NCI-H2029 (cell line): ENCODE measurements around the gene DHX36.

Experiments used
- DNase-seq: peaks from one replicate; lab custom pipeline; 2025; lab: John Stamatoyannopoulos, UW

Gene DHX36

DNA sequence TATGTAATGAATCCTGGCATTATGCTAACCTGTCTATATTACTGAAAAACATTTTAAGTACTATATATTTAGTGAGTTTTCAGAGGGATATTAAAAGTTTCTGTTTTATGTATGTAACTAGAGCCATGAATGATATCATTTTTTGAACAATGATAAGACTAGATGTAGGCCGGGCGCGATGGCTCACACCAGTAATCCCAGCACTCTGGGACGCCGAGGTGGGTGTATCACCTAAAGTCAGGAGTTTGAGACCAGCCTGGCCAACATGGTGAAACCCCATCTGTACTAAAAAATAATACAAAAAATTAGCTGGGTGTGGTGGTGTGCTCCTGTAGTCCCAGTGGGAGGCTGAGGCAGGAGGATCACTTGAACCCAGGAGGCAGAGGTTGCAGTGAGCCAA, 34.1 kb downstream of the DHX36 start:
- no peak for DNase-seq

DNA sequence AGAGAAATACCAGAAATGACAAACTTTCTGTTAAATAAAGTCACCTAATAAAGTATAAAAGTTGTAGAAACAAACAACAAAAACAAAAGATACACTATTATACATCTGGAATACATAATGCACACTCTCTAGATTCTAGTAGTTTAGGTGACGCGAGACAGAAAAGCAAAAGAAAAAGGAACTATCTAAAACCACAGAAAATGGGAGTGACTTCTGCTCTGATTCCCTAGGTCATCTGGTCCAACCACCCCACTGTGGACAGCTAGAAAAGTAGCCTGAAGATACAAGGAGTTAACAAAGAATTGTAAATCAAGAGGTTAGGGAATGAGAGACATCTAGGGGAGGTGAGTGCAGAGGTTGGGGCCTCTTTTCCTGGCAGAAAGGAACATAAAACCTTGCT, 39.1 kb downstream of the DHX36 start:
- DNase-seq, result no peak

DNA sequence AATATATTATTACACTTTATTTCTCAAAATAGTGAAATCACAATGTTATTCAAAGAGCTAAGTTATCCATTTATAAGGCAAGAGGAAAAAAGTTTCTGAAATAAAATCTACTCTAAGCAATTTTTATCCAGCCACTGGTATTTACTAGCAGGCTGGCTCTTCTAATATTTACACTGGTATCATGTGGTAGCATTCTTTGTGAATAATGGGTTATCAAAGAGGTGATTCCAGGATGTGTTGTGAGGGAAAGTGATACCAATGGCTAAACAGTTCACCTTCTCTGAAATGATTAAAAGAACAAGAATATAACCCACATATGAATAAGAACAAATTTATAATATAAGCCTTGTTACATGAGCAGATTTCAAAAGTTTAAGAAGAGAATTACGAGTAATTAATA, 44.1 kb downstream of the DHX36 start:
- peak; percentile 4 for DNase-seq

DNA sequence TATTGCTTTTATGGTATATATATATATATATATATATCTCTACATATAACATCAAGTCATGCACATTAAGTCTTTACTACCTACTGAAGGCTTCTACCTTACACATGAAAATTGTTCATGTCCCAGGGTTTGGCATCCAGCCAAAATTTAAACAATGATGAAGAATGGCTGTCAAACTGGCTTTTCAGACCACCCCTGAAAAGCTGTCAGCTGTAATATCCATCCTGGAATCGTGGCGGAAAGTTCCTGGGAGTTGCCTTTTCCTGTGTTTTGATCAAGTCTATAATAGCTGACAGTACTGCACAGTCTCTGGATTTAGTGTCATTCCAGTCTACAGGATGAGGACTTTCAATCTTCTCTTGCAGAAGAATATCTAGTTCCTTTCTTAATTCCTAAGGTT, 48.3 kb downstream of the DHX36 start:
- DNase-seq, result no peak

DNA sequence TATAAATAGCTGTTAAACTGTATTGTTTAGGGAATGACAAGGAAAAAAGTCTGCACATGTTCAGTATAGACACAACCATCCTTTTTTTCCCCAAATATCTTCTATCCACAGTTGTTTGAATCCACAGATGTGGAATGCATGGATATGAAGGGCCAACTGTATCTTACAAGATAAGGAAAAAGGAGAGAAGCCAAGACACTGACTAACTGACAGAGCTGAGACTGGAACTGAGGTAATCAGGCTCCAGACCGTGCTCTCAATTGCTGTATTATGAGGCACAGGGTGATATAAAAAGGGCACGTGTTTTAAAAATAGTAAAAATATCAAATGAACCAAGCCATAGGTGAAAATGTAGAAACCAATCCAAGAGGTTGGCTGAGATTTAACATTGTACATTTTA, 49.0 kb downstream of the DHX36 start:
- DNase-seq, result no peak

DNA sequence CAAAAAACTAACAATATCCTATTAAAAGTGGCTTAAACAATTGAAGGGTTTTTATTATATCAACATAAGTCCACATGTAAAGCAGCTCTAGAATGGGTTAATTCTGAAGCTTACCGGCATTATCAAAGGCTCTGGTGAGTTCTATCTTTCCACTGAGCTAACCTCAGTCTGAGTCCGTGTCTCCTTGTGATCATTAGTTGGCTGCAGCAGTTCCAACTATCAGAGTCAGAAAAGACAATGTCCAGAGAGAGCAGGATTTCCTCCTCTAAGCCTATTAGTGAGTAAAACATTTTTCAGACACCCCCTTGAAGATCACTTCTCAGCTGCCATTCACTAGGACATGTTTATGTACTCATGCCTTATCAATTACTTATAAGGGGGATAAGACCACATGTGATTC, 49.9 kb downstream of the DHX36 start:
- DNase-seq, result no peak

DNA sequence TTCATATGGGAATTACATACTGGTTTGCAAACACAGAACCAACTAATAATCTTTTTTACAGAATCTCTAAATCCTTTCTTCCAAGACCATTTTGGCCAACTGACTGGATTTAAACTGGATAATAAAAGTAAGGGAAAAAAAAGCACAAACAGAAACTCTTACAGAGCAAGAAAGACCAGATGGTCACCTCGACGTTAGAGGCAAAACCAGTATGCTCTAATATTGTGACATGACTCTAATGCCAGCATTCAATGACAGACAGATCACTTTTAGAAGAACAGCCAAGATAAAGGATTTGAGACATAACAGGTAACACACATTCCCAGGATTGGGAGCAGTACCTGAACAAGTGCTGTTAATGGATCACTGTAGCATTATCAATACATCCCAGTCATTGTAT, 50.9 kb downstream of the DHX36 start:
- no peak for DNase-seq

DNA sequence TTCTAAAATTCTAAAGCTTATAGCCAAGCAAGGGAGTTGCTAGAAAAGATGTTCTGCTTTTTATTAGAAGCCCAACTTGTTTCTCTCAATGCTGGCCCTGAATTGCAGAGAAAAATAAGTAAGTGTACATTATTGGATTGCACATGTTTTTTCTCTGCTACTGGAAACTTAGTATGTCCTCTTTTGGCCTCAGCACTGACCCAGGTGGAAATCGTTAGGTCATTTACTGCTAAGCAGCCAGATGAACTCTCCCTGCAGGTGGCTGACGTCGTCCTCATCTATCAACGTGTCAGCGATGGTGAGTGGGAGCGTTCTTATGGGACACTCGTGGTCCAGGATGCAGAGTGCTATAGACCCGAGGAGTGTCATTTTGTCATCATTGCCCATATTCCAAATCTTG, 69.8 kb downstream of the DHX36 start:
- no peak for DNase-seq

DNA sequence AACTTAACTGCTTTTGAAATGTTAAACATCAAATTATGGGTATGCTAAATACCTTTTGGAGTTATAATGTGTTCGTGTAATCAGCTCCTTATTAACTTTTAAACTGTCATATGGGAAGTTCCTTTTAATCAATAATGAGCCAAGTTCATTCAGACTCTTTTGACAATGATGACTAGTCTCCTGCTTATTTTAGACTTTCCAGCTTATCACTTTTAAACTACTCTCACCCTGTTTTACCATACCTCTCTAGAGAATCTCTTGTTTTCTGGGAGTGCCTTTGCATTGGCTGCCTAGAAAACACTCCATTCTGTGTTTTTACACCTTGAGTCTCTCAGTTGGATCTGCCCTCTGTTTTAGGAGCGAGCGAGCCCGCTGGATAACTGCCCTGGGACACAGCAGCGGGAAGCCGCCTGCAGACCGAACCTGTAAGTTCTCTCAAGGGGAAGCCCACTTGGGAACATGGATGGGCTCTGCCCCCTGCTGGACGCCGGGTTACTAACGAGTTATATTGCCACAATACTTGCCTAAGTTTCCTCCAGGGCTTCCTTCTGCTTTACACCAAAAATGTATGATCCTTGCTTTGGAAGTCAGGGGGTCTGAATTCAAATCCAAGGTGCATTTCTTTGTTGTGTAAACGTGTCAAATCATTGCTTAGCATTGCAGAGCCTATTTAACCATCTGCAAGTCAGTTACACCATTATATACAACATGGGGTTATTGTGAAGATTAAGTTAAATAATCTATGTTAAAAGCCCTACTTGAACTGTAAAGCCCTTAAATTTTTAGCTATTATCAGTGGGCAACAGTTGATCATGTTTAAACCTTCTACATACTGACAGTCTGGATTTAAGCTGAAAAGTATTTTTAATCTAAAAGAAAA, 71.3 kb downstream of the DHX36 start:
- DNase-seq, result peak; percentile 5

DNA sequence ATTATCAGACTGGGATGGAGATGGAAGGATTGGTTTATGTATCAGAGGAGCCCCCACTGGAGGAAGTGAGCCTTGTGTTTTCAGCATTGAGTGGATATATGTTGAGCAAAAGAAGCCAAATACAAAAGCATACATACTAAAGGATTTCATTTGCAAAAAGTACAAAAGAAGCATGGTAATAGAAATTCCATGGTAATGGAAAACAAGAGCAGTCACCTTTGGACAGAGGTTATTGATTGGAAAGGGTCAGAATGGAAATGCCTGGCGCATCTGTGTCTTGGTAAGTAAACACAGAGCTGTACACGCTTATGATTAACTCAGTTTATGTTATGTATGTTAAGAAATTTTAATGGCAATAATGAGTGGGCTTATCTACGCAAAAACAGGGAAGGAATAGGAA, 72.7 kb downstream of the DHX36 start:
- DNase-seq, result no peak

DNA sequence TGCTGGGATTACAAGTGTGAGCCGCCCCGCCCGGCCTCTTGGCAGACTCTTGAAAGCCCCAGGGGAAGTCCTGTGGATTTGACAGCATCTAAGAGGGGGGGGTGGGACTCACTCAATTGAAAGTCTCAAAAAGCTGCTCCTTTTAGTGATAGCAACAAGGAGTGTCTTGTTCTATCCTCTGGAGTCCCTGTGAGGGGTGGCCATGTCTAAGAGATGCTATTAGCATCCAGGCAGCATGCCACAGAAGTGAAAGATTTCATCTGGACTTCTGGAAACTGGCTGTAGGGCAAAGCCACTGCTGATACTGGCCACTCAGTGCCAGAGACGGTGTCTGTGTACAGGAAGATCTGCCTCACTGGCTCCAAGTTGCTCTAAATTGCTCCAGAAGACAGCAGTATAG, 74.0 kb downstream of the DHX36 start:
- no peak for DNase-seq

DNA sequence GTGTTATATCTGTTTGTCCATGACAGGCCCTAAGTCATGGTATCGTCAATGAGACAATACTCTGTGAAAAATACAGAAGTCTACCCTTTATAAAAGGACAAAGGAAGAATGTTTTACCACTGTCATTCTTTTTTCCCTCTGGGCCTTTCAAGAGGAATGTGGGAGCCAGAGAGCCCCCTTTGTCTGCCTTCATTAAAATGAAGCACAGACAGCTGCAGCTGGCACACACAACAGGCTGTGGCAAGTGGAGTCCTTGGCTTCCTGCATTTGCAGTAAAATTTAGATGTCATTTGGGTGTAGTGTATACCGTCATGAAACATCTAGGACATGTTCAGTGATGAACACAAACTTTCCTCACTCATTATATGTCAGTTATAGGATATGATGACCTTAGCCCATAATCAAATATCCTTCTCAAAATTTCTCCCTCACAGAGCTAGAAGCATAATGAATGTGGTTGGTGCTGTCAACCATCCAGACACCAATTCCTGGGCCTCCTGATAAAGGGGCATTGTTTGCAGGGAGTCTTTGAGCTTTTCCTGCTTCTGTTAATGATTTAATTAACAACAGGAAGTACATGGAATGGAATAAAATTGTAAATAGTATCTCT, 76.4 kb downstream of the DHX36 start:
- no peak for DNase-seq

DNA sequence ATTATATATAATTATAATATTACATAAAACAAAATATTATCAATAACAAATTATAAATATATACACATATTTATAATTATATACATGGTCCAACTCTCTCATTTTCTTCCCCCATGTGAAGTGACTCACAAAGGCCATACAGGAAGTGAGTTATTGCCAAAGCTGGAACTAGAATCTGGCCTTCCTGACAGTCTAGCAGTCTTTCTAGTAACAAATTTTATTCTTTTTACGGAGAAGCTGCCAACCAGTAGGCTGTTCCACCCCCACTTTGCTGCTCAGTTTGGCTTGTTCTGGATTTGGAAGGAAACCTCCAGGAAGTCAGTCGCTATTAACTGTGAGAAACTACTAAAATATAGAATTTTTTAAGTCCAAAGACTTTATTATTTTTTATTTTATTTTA, 79.6 kb downstream of the DHX36 start:
- DNase-seq, result no peak

DNA sequence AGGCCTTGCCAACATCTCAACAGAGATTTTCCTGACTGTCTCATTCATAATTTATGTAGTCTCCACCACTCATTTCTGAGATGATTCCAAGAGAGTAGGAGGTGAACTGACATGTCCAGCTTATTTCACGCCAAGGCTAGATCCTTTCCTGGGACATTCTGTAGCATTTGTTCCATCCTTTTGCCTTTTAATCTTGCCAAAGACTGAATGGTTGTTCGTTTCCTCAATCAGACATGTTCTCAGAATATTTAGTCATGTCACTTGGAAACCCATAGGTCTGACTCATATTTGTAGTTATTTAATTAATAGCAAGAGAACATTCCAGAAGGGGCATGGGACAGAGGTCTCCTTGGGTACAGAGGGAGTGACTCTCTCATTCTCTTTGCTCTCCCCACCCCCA, 80.9 kb downstream of the DHX36 start:
- DNase-seq, result no peak

DNA sequence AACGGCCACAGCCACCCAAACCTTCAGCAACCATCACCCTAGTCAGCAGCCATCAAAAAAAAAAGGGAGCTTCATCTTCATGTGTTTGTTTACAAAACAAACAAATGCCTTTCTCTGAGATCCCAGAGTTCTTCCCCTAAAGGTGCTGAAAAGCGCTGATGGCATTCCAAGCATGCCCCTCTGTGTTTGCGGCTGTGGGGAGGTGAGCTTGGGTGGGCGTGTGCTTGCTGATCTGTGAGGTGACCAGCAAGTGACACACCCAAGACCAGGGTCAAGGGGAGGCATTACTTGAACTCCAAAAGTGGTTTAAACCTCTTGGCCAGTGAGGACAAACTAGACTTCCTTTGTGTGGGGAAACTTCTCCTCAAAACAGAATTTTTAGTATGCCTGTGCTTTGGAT, 81.5 kb downstream of the DHX36 start:
- DNase-seq, result no peak

DNA sequence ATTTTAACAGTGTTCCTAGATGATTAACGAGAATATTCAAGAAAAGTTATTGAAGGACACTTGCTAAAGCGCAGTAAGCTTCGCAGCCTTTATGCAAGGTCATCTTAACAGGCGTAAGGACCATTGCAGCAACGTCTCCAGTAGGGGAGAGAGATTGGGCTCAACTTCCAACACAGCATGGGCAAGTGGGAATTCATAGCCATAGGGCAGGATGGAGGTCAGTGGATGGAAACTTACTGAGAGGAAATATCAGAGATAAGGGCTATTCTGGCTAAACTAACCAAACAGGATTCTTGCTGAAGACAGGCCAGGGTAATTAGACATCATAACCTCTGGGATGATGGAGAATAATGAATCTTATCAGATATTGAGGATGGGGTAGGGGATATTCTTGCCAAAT, 82.8 kb downstream of the DHX36 start:
- DNase-seq, result no peak

DNA sequence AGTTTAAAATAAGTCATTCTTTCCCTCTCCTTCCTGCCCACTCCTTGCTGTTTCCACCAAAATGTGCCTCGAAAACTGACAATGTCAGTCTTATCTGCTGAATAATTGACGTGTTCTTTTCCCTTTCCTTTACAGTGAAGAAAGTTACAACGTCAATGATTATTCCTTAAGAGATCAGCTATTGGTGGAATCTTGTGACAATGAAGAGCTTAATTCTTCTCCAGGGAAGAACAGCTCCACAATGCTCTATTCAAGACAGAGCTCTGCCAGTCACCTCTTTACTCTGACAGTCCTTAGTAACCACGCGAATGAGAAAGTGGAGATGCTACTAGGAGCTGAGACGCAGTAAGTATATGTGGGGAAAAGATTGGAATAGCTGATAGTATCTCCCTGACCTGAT, 84.1 kb downstream of the DHX36 start:
- DNase-seq, result no peak

DNA sequence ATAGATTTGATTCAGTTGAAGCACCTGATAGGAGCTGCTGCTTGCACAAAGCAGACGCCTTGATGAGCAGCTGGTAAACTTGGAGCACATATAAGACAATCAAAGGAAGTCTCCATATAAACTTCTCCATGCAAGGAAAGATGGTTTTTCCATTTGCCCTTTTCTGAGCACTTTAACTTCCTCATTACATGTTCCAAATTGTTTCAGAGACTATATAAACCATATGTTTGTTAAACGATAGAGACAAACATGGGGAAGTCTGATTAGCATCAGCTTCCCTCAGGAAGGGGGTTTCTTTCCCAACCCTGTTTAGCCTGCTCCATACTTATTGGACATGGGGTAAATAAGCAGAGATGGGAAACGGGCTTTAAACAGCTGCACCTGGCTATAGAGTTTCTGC, 88.0 kb downstream of the DHX36 start:
- DNase-seq, result no peak

DNA sequence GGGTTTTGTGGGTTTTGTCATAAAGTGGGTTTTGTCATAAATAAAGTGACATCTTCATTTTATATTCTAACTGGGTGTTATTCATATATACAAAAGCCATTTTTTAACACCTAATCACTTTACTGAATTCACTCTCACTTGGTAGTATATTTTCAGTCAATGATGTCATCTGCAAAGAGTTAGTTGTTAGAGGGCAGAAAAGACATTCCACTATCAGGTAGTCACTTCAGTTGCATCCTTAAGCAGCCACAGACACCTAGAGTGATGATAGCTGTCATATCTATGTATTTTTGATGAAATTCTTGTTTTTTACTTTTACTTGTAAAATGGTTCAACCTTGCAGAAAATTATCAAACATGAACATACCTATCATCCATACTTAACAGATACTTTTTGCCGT, 89.0 kb downstream of the DHX36 start:
- DNase-seq, result no peak

DNA sequence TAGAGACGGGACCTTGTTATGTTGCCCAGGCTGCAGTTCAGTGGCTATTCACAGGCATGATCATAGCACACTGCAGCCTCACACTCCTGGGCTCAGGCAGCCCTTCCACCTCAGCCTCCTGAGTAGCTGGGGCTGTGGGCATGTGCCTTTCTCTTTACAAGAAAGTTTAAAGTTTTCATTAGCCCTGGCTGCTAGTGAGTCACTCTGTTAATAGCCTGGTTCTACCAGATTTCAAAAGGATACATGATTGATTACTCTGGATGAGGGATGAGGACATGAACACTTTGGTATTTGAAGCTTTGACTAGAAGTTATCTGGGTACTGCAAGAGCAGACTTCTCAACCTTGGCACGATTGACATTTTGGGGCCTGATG, 95.1 kb downstream of the DHX36 start:
- no peak for DNase-seq

DNA sequence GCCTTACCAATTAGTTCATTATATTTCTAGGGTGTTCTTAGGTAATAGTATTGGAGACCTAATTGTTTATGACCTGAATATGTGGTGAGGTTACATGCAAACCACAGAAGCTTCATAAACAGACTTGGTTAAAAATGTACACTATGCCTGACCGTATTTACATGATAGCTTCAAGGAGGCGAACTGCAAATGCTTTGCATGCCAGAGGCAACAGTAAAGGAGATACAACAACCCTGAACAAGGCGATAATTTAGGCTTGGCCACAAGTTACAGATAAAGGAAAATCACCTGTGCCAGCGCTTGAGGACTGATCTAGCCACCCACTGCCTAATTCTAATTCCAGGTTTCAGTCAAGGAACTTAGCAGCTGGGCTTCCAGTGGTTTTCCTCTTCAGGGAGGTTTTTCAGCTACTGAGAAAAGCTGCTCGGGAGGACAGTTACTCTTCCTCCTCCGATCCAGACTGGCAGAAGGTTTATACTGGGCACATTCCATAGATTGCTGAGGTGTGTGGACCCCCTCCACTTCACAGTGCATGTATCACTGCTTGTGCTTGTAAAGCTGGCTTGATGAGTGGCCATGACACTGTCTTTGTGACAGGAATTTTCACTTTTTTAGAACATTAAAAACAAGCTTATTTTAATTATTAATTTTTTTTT, 95.6 kb downstream of the DHX36 start:
- no peak for DNase-seq

DNA sequence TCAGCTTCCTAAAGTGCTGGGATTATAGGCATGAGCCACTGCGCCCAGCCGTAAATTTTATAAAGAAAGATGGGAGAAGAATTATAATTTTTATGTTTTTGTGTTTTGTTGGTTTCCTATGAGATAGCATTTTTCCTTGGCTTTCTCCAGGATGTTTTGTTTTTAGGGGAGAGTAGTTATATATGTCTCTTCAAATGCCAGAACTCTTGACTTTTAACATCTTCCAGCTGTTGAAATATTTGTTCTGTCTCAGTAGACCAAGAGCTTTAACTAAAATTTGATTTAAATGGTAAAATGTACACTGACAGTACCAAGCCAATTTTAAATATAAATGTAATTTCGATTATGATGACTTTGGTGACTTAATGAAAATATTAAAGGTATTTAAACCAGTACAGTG, 96.8 kb downstream of the DHX36 start:
- DNase-seq, result no peak

DNA sequence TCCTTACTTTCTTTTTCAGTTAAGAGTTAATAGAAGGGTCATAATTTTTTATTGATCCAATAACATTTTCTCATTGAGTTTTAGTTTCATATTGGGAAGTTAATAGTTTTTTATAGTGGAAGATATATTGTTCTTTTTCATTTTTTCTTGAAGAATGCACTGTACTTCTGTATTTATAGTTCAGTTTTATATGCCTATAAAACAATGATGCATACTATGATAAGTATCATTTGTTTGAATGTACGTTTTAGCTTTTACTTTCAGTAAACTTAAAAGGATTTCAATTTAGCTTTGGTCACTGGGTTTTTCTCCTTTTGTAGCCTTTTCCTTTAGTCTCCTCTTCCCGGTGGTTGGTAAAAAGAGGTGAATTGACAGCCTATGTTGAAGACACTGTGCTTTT, 98.8 kb downstream of the DHX36 start:
- DNase-seq, result no peak

DNA sequence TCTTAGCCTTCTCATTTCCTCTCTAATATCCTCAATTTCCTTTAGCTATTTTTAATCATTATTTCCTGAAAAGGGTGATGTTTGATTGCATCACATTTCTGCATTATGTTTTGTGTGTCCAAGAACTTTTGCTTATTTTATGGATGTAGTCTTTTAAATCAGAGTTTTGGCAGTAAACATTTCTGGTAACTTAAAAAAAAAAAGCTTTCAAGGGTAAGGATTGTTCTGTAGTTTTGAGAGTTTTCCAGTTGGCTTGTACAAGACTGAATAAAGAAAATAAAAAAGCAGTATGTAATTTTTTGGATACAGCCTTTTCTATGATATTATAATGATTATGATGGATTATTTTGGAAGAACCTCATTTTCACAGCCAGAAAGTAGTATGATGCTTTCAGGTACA, 99.4 kb downstream of the DHX36 start:
- DNase-seq, result no peak
